Thyroid gland (tissue), 4 donors: ENCODE measurements around the gene TRIM52.

Source experiments
- CTCF ChIP-seq, 6 experiments: fragments of 200-600 bp in 3 of 6; fragments of 450-650 bp in 3 of 6; sonication (generic) in 3 of 6; IDR thresholded peaks; one replicate each; pipeline ENCODE4 v1.5.1; 2016 to 2019; ENCODE audit warnings: antibody characterized with exemption in 6 of 6, mild to moderate bottlenecking in 2 of 6, inconsistent platforms in 1 of 6, moderate library complexity in 1 of 6
- POLR2A ChIP-seq, 2 donors: fragments of 450-650 bp; IDR thresholded peaks; one replicate each; pipeline ENCODE4 v1.6.1; 2017; ENCODE audit warnings: antibody characterized with exemption in 2 of 2, mild to moderate bottlenecking in 2 of 2, moderate library complexity in 1 of 2

- TF ChIP-seq CTCF (IDR thresholded peaks at IDR 0.05) (no peak), POLR2A (IDR thresholded peaks at IDR 0.05) (no peak)
Observed at GRCh38 chr5:181224390-181225229, 36.3 kb downstream of the TRIM52 start.
